DND-41 (cell line): ENCODE measurements around the gene PLCB4.

Experiments used
- ATAC-seq: fragments of 200-7000 bp; cut with Tn5 transposase; 3 replicates; pipeline ENCODE4 v1.9.1; 2021; ENCODE audit warnings: low read depth; ENCODE audit not compliant: insufficient read depth
- DNase-seq: peaks from one replicate; pipeline ENCODE4 v3.0.0-alpha.2; 2020
- H2AFZ ChIP-seq: 2 replicates; pipeline ENCODE4 v1.6.0; 2012; ENCODE audit warnings: low read depth, low read length
- H3K27ac ChIP-seq: 2 replicates; pipeline ENCODE4 v1.5.1; 2012; ENCODE audit warnings: low read length, inconsistent platforms
- H3K27me3 ChIP-seq: fragments of 200-600 bp; sonication (generic); 2 replicates; pipeline ENCODE4 v1.6.0; 2012; ENCODE audit warnings: low read length, mild to moderate bottlenecking, inconsistent platforms; ENCODE audit not compliant: insufficient read depth, poor library complexity
- H3K36me3 ChIP-seq: 2 replicates; pipeline ENCODE4 v1.5.1; 2012; ENCODE audit warnings: low read length, inconsistent platforms; ENCODE audit not compliant: insufficient read depth
- H3K4me1 ChIP-seq: 2 replicates; pipeline ENCODE4 v1.5.1; 2012; ENCODE audit warnings: mild to moderate bottlenecking, low read length; ENCODE audit not compliant: insufficient read depth
- H3K4me2 ChIP-seq: 2 replicates; pipeline ENCODE4 v1.6.0; 2012; ENCODE audit warnings: mild to moderate bottlenecking, moderate library complexity, low read length, inconsistent platforms; ENCODE audit not compliant: insufficient read depth
- H3K4me3 ChIP-seq, 2 experiments: fragments of 200-600 bp in 1 of 2; shearing (Covaris generic) in 1 of 2; 2 replicates each; pipeline ENCODE4 v1.5.1; 2012 to 2016; ENCODE audit warnings: inconsistent platforms in 2 of 2, low read length in 2 of 2, mild to moderate bottlenecking in 2 of 2, low read depth in 1 of 2, moderate library complexity in 1 of 2
- H3K79me2 ChIP-seq: 2 replicates; pipeline ENCODE4 v1.6.0; 2012; ENCODE audit warnings: low read length, inconsistent platforms; ENCODE audit not compliant: insufficient read depth
- H3K9ac ChIP-seq: 2 replicates; pipeline ENCODE4 v1.6.0; 2012; ENCODE audit warnings: low read depth, mild to moderate bottlenecking, inconsistent platforms, low read length, moderate library complexity
- H3K9me3 ChIP-seq: 2 replicates; pipeline ENCODE4 v1.5.1; 2012; ENCODE audit warnings: low read length, moderate library complexity, mild to moderate bottlenecking, inconsistent platforms; ENCODE audit not compliant: insufficient read depth, severe bottlenecking
- H4K20me1 ChIP-seq: 2 replicates; pipeline ENCODE4 v1.6.0; 2012; ENCODE audit warnings: low read length; ENCODE audit not compliant: insufficient read depth
- CTCF ChIP-seq: IDR thresholded peaks from 2 replicates; pipeline ENCODE4 v1.5.1; 2012; ENCODE audit warnings: borderline replicate concordance, low read length, moderate library complexity, mild to moderate bottlenecking; ENCODE audit not compliant: poor library complexity, severe bottlenecking; ENCODE audit errors: extremely low read depth
- EZH2 ChIP-seq: IDR thresholded peaks from 3 replicates; pipeline ENCODE4 v1.6.1; 2012; ENCODE audit warnings: borderline replicate concordance, low read depth, mild to moderate bottlenecking, moderate library complexity, low read length, inconsistent platforms; ENCODE audit not compliant: severe bottlenecking

PLCB4 gene

GRCh38 chr20:9255171-9255570 lies 186.3 kb downstream of the PLCB4 start:
- Histone ChIP-seq H3K36me3 (no peaks in the 10 kb centered on the region), H3K9me3 (no peaks in the 10 kb centered on the region), H2AFZ (no peak overlapping the region), H4K20me1 (no peaks in the 10 kb centered on the region), H3K4me2 (no peak overlapping the region), H3K79me2 (no peaks in the 10 kb centered on the region), H3K9ac (no peak overlapping the region), H3K4me3 (no peak overlapping the region), H3K27me3 (no peaks in the 10 kb centered on the region), H3K27ac (no peak overlapping the region), H3K4me1 (no peaks in the 10 kb centered on the region)
- ATAC-seq, result no peak
- TF ChIP-seq EZH2 (no peak), CTCF (no peak)
- no peak for DNase-seq

GRCh38 chr20:9256393-9256792 lies 187.5 kb downstream of the PLCB4 start:
- no peaks in the 10 kb centered on the region for H4K20me1 ChIP-seq
- H3K9me3 ChIP-seq, result no peaks in the 10 kb centered on the region
- no peak for ATAC-seq
- DNase-seq, result no peak
- TF ChIP-seq EZH2, result no peak
- no peak for TF ChIP-seq CTCF
- H3K27ac ChIP-seq, result no peak overlapping the region
- H3K4me3 ChIP-seq, result no peak overlapping the region
- no peaks in the 10 kb centered on the region for H3K4me1 ChIP-seq
- no peak overlapping the region for H3K9ac ChIP-seq
- no peaks in the 10 kb centered on the region for H3K27me3 ChIP-seq
- H2AFZ ChIP-seq, result no peak overlapping the region
- no peak overlapping the region for H3K4me2 ChIP-seq
- no peaks in the 10 kb centered on the region for H3K36me3 ChIP-seq
- no peaks in the 10 kb centered on the region for H3K79me2 ChIP-seq

GRCh38 chr20:9258901-9259300 lies 190.0 kb downstream of the PLCB4 start:
- Histone ChIP-seq H3K4me1 (no peaks in the 10 kb centered on the region), H3K27me3 (no peaks in the 10 kb centered on the region), H4K20me1 (no peaks in the 10 kb centered on the region), H3K4me3 (no peak overlapping the region), H2AFZ (no peak overlapping the region), H3K36me3 (no peaks in the 10 kb centered on the region), H3K27ac (no peak overlapping the region), H3K4me2 (no peak overlapping the region), H3K9ac (no peak overlapping the region), H3K79me2 (no peaks in the 10 kb centered on the region), H3K9me3 (no peaks in the 10 kb centered on the region)
- DNase-seq (no peak), ATAC-seq (no peak)
- TF ChIP-seq EZH2, result no peak
- TF ChIP-seq CTCF, result no peak

- Histone ChIP-seq H3K9ac (no peak overlapping the region), H3K36me3 (no peaks in the 10 kb centered on the region), H3K9me3 (no peaks in the 10 kb centered on the region), H2AFZ (no peak overlapping the region), H3K27me3 (no peaks in the 10 kb centered on the region), H3K79me2 (no peaks in the 10 kb centered on the region), H3K4me2 (no peak overlapping the region), H4K20me1 (no peaks in the 10 kb centered on the region), H3K27ac (no peak overlapping the region), H3K4me3 (no peak overlapping the region), H3K4me1 (no peaks in the 10 kb centered on the region)
- DNase-seq (no peak), ATAC-seq (no peak)
- TF ChIP-seq EZH2, result no peak
- TF ChIP-seq CTCF, result no peak
These were observed 191.1 kb downstream of the PLCB4 start for GRCh38 chr20:9260027-9260426.
